ENCODE measurements around the gene KICS2. TPM values are rescaled to one million over a fixed set of nuclear protein-coding genes. Genes with fewer than 3 reads are reported as not detected.

The KICS2 gene
- total and polyA plus RNA-seq, 2 of the 8 experiments (the other 6 are each of a cell fraction or from before 2014, with no cell fraction given) = 5.6 to 9.5 TPM

DNA sequence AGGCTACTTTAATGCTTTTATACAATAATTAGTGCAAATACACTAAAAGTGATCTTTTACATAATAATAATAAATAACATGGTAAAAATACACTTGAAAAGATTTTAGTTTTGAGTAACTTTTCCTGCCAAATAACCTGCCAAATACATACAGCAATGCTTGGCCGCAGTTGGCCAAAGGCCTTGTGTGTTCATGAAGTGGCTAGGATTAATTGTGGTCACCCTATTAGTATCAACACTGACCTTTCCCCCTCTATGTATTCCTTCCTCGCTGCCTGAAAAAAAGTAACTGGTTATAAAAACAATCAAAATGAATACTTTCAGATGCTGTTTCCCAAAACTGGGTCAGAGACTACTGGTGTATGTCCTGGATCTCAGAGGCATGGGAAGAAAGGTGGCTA is 34.3 kb downstream of the KICS2 start:
- no peak overlapping the region for H4K91ac ChIP-seq (replicated peaks; ENCODE audit: insufficient read length, low read length)
- no peak overlapping the region for H3K4me3 ChIP-seq (ENCODE audit: extremely low read depth in 1 of 4, insufficient read depth in 2 of 4, low read depth in 3 of 4, low read length in 4 of 4)
- H3K9me3 ChIP-seq (ENCODE audit: insufficient read depth in 2 of 2, low read depth in 1 of 2, low read length in 1 of 2) = no peaks in the 10 kb centered on the region
- no peaks in the 10 kb centered on the region for H3K23me2 ChIP-seq (ENCODE audit: low read depth, low read length)
- no peak overlapping the region for H2BK5ac ChIP-seq (ENCODE audit: low read depth, low read length)
- no peak overlapping the region for H3K4me2 ChIP-seq (ENCODE audit: insufficient read depth in 1 of 2, low read depth in 2 of 2, low read length in 2 of 2)
- TF ChIP-seq JUN (IDR thresholded peaks at IDR 0.05; ENCODE audit: low read depth, low read length) (no peak), CEBPB (IDR thresholded peaks at IDR 0.05; ENCODE audit: low read depth, low read length) (no peak), GABPA (IDR thresholded peaks at IDR 0.05; ENCODE audit: borderline replicate concordance, insufficient read depth, low read length) (no peak), TCF12 (IDR thresholded peaks at IDR 0.05; ENCODE audit: low read depth, low read length) (no peak), POU5F1 (IDR thresholded peaks at IDR 0.05; ENCODE audit: low read depth, low read length) (no peak), CHD2 (IDR thresholded peaks at IDR 0.05; ENCODE audit: low read length) (no peak), KDM1A (IDR thresholded peaks at IDR 0.05; ENCODE audit: borderline replicate concordance, low read length) (no peak), SIRT6 (IDR thresholded peaks at IDR 0.05; ENCODE audit: low read length) (no peak), SIN3A (conservative IDR thresholded peaks at IDR 0.05 in 1 of 2, IDR thresholded peaks at IDR 0.05 in 1 of 2; ENCODE audit: low read depth in 1 of 2, low read length in 2 of 2) (no peak), RBBP5 (IDR thresholded peaks at IDR 0.05; ENCODE audit: borderline replicate concordance, low read depth, low read length) (no peak), USF2 (IDR thresholded peaks at IDR 0.05; ENCODE audit: low read length) (no peak), RAD21 (IDR thresholded peaks at IDR 0.05 in 1 of 2, conservative IDR thresholded peaks at IDR 0.05 in 1 of 2; ENCODE audit: low read depth in 2 of 2, low read length in 2 of 2) (no peak), GTF2F1 (IDR thresholded peaks at IDR 0.05; ENCODE audit: borderline replicate concordance, low read depth, low read length) (no peak)
- no peak overlapping the region for H2BK20ac ChIP-seq (ENCODE audit: low read length)
- no peaks in the 10 kb centered on the region for H3K27me3 ChIP-seq (replicated peaks in 1 of 4; ENCODE audit: control insufficient read depth in 3 of 4, extremely low read depth in 1 of 4, insufficient read depth in 3 of 4, low read length in 3 of 4)
- 88% methylated on average over 2 of the region's 2 CpGs; no CpG with 5 or more reads in 1 of the 2 experiments for WGBS, 2 experiments (ENCODE audit: extremely low coverage in 1 of 2, insufficient coverage in 1 of 2, insufficient read length in 1 of 2, insufficient replicate concordance in 2 of 2, low coverage in 1 of 2, low lambda C conversion rate in 2 of 2, missing lambda C conversion rate in 1 of 2)
- H3K18ac ChIP-seq (ENCODE audit: extremely low read depth, low read length) = no peak overlapping the region
- H3K79me1 ChIP-seq (ENCODE audit: low read depth, low read length) = no peaks in the 10 kb centered on the region
- no peak overlapping the region for H2BK15ac ChIP-seq (ENCODE audit: low read length)
- no peak overlapping the region for H3K9ac ChIP-seq (replicated peaks in 1 of 4; ENCODE audit: extremely low read depth in 1 of 4, low read depth in 3 of 4, low read length in 3 of 4)
- H3K27ac ChIP-seq (ENCODE audit: low read depth, low read length) = no peak overlapping the region
- H3K36me3 ChIP-seq (ENCODE audit: control insufficient read depth in 2 of 4, insufficient read depth in 4 of 4, low read length in 3 of 4) = no peaks in the 10 kb centered on the region
- no peak for DNase-seq (ENCODE audit: low read depth in 1 of 2, low spot score in 2 of 2)
- H4K20me1 ChIP-seq (replicated peaks in 1 of 2; ENCODE audit: control insufficient read depth in 1 of 2, insufficient read depth in 2 of 2, low read length in 2 of 2) = no peaks in the 10 kb centered on the region
- POLR2A ChIA-PET (ENCODE audit: partially characterized antibody) = no interaction called here
- no peak overlapping the region for H3K56ac ChIP-seq (replicated peaks; ENCODE audit: insufficient read length, low read depth, low read length)
- H3K79me2 ChIP-seq (ENCODE audit: control insufficient read depth in 1 of 2, insufficient read depth in 2 of 2, low read length in 2 of 2) = no peaks in the 10 kb centered on the region
- no peak overlapping the region for H2AK5ac ChIP-seq (ENCODE audit: low read depth, low read length)
- no peak for FAIRE-seq
- no peak overlapping the region for H2BK120ac ChIP-seq (replicated peaks; ENCODE audit: low read depth, low read length)
- no peak overlapping the region for H2BK12ac ChIP-seq (ENCODE audit: low read depth, low read length)
- no peak overlapping the region for H4K8ac ChIP-seq (ENCODE audit: extremely low read depth, insufficient read depth, low read length)
- no peak overlapping the region for H3K4ac ChIP-seq (replicated peaks; ENCODE audit: insufficient read length, low read depth, low read length)
- no peaks in the 10 kb centered on the region for H3K4me1 ChIP-seq (replicated peaks in 1 of 4; ENCODE audit: control insufficient read depth in 3 of 4, insufficient read depth in 4 of 4, low read length in 3 of 4)
- CTCF ChIA-PET (ENCODE audit: partially characterized antibody) = no interaction called here
- H4K5ac ChIP-seq (ENCODE audit: insufficient read length, low read depth, low read length) = no peak overlapping the region
- H3K23ac ChIP-seq (ENCODE audit: insufficient read length) = no peak overlapping the region
- H2AFZ ChIP-seq (ENCODE audit: low read length) = no peak overlapping the region
- no peak overlapping the region for H3K14ac ChIP-seq (ENCODE audit: insufficient read length)
